Measurements from ENCODE around the gene FUOM.

FUOM gene

DNA sequence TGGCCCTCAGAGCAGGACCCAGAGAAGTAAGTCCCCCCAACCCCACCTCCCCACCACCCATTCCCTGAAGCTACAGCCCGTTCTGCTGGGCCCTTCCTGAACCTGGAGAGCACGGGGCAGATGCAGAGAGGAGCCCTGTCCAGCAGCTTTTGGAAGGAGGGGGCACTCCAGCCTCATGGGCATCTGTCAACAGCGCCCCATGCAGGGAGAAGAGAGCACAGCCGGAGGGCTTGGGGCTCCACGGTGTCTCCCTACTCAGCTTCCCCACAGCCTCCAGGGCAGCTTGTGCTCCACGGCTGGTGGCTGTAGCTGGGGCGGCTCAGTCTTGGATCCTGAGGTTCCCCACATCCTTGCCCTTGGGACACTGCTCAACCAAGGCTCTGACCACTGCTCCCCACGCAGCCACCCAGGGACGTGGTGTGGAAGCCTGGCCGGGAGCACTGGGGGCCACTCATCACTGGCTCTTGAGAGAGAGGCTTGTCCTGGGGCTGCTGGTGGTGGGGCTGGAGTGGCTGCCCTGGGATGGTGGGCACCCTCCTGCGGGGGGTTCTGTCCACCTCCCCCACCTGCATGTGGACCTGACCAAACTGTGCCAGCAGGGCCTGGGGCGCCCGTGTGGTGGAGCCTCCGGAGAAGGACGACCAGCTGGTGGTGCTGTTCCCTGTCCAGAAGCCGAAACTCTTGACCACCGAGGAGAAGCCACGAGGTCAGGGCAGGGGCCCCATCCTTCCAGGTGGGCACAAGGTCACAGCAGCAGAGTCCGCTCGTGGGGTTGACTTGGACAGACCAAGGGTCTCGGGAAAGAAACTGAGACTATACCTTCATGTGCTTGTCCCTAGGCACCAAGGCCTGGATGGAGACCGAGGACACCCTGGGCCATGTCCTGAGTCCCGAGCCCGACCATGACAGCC, 6.2 kb downstream of the FUOM start:
- POLR2A ChIA-PET (ENCODE audit: low non-redundant PET), result interaction anchor here (0.6 kb wide), 1 partner anchor 8 kb away, joined by 7 read pairs; no protein-coding TSS in a partner anchor
- CTCF ChIA-PET, result interaction anchor here (0.6 kb wide), 1 partner anchor 44 kb away, joined by 3 read pairs; no protein-coding TSS in a partner anchor
- TF ChIP-seq, protein P1, sequence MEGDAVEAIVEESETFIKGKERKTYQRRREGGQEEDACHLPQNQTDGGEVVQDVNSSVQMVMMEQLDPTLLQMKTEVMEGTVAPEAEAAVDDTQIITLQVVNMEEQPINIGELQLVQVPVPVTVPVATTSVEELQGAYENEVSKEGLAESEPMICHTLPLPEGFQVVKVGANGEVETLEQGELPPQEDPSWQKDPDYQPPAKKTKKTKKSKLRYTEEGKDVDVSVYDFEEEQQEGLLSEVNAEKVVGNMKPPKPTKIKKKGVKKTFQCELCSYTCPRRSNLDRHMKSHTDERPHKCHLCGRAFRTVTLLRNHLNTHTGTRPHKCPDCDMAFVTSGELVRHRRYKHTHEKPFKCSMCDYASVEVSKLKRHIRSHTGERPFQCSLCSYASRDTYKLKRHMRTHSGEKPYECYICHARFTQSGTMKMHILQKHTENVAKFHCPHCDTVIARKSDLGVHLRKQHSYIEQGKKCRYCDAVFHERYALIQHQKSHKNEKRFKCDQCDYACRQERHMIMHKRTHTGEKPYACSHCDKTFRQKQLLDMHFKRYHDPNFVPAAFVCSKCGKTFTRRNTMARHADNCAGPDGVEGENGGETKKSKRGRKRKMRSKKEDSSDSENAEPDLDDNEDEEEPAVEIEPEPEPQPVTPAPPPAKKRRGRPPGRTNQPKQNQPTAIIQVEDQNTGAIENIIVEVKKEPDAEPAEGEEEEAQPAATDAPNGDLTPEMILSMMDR (conservative IDR thresholded peaks at IDR 0.05; ENCODE audit: low read depth), result no peak
- no peak for DNase-seq (ENCODE audit: low spot score)
- no peak overlapping the region for H3K27ac ChIP-seq

DNA sequence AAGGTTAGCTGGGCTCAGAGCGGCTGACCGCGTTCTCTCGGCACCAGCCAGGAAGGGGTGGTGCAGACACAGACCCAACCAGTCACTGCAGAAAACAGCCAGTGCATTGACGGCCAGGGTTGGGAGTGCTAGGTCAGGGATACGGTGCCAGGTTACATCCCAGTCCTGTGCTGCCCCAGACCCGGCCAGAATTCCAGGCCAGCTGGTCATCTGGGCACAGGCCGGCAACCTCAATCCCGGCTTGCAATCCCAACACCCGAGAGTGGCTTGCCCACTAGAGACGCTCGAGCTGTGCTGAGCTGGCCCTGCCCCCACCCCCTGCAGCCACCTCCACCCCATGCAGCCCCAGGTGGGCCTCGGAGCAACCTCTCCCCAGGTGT, 6.9 kb downstream of the FUOM start:
- no peak for DNase-seq (ENCODE audit: low spot score)
- ChIA-PET CTCF (interaction anchor here (0.6 kb wide), 1 partner anchor 14 kb away, joined by 3 read pairs; no protein-coding TSS in a partner anchor), POLR2A (ENCODE audit: low non-redundant PET) (no interaction called here)
- TF ChIP-seq, protein P1 (conservative IDR thresholded peaks at IDR 0.05; ENCODE audit: low read depth), result no peak
- no peak overlapping the region for H3K27ac ChIP-seq

DNA sequence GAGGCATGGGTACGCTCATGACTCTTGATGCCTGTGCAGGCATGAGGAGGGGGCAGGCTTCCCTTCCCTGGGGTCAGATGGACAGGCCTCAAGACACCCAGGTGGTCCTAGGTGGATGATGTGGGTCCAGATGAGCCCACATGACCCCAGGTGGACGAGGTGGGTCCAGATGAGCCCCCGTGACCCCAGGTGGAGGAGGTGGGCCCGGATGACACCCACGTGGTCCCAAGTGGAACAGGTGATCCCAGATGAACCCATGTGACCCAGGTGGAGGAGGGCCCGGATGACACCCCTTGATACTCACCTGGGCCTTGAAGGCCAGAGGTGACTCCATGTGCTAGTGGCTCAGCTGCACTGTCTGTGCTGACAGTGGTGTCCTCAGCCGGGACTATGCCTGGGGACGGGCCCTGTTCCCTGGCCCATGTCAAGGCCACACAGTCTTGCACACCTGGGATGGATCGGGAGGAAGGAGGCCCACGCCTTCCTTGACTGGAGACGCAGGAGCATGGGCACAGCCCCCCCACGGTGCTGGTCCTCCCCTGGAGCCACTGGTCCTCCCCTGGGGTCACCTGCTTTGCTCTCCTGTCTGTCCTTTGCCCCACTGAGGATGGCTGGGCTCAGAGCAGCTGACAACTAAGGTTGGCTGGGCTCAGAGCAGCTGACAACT, 7.4 kb downstream of the FUOM start:
- TF ChIP-seq, protein P1 (conservative IDR thresholded peaks at IDR 0.05; ENCODE audit: low read depth), result no peak
- POLR2A ChIA-PET (ENCODE audit: low non-redundant PET), result no interaction called here
- H3K27ac ChIP-seq, result no peak overlapping the region
- no peak for DNase-seq (ENCODE audit: low spot score)
- CTCF ChIA-PET, result interaction anchor here (0.6 kb wide), 1 partner anchor 14 kb away, joined by 3 read pairs; no protein-coding TSS in a partner anchor

DNA sequence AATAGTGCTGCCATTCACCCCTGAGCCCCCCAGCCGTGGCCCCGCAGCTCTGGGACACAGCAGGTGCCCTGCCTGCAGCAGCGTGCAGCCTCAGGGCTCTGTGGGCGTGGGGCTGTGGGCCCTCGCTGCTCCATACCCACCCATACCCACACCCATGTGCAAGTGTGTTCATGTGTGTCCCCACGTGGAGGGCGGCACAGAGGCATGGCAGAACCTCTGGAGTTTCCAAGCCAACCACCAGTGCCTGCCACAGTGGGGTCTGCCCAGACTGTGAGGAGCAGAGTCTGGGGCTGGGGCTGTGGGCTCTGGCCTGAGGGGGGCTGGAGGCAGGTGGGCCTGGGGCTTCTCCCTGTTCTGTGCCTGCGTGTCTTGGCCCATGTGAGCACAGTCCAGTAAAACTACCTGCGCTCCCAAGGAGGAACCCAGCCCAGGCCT, 8.2 kb downstream of the FUOM start:
- DNase-seq (ENCODE audit: low spot score), result no peak
- ChIA-PET POLR2A (ENCODE audit: low non-redundant PET) (no interaction called here), CTCF (no interaction called here)
- H3K27ac ChIP-seq, result no peak overlapping the region
- TF ChIP-seq, protein P1 (conservative IDR thresholded peaks at IDR 0.05; ENCODE audit: low read depth), result no peak

DNA sequence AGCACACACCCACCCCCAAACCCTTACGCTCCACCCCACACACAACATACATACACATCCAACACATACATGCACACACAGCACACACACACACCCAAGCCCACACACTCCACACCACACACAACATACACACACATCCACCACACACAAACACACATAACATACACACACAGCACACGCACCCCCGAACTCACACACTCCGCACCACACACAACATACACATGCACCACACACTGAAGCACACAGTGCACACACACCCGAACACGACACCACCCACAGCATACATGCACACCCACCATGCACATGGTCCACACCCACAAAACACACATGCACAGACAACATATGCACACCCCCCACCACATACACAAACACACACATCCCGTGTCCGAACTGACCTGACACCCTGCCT, 8.7 kb downstream of the FUOM start:
- H3K27ac ChIP-seq, result no peak overlapping the region
- TF ChIP-seq, protein P1 (conservative IDR thresholded peaks at IDR 0.05; ENCODE audit: low read depth), result no peak
- DNase-seq (ENCODE audit: low spot score), result no peak
- CTCF ChIA-PET, result no interaction called here
- POLR2A ChIA-PET (ENCODE audit: low non-redundant PET), result no interaction called here

DNA sequence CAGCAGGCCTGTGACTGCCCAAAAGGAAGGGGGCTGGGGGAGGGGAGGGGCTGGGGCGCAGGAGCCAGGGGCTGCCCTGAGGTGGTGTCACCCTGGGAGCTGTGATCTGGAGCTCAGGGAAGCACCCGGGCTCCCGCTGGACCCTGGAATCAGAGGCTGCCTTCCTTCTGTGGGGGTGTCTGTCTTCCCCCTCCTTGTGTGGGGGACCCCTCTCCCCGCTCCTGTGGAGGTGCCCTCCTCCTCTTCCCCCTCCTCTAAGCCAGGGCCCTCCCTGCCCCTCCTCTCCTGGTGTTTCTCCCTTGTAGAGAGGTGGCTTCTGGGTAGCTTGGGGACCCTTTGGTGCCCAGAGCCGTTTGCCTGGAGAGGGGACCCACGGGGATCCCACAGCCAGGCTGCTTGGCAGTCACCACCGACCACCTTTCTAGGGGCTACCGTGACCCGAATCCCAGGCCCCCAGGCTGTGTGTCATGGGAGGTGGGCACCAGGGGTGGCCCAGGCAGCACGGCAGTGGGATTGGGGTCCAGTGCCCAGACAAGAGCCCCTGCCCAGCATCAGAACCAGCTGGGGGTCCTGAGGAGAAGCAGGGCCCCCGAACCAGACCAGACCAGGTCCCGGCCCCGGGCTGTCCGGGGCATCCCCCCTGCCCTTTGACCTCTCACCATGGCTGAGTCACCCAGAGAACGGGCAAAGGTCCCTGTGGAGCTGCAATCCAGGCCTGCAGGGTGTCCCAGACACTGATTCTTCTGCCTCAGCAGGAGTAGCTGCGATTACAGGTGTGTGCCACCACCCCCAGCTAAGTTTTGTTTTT, 9.9 kb downstream of the FUOM start:
- no peak overlapping the region for H3K27ac ChIP-seq
- ChIA-PET POLR2A (ENCODE audit: low non-redundant PET) (interaction anchor here (0.7 to 1.1 kb wide), 2 partner anchors 8 to 11 kb away, joined by 3 read pairs; partner anchors contain the start of gene CALY), CTCF (interaction anchor here (2.6 kb wide), 1 partner anchor 18 kb away, joined by 11 read pairs; no protein-coding TSS in a partner anchor)
- TF ChIP-seq, protein P1 (conservative IDR thresholded peaks at IDR 0.05; ENCODE audit: low read depth), result no peak
- DNase-seq (ENCODE audit: low spot score), result no peak

Measured in RWPE1 (cell line).